Naive B cell (primary cell): ENCODE data around the gene CEP19. TPM values are rescaled to one million over a fixed set of nuclear protein-coding genes. Genes with fewer than 3 reads are reported as not detected.

Source experiments
- ATAC-seq, 2 donors: fragments of 150-1000 bp; cut with Tn5 transposase; 2 replicates each; pipeline ENCODE4 v1.10.0; 2021; ENCODE audit warnings: low read depth in 2 of 2, mild to moderate bottlenecking in 2 of 2, moderate library complexity in 2 of 2
- DNase-seq: peaks from one replicate; pipeline ENCODE4 v3.0.0; 2022
- H3K27ac Mint-ChIP-seq, 6 donors: one replicate each; pipeline ENCODE4 v1.8.0; 2020 to 2022; ENCODE audit warnings: mild to moderate bottlenecking in 6 of 6, mixed read lengths in 6 of 6, moderate library complexity in 5 of 6, inconsistent platforms in 2 of 6
- H3K27me3 Mint-ChIP-seq, 3 donors: one replicate each; pipeline ENCODE4 v1.8.0; 2021 to 2022; ENCODE audit warnings: mixed read lengths in 3 of 3, mild to moderate bottlenecking in 1 of 3
- H3K36me3 Mint-ChIP-seq, 2 donors: one replicate each; pipeline ENCODE4 v1.8.0; 2020 to 2022; ENCODE audit warnings: mixed read lengths in 2 of 2, inconsistent platforms in 1 of 2, mild to moderate bottlenecking in 1 of 2
- H3K4me1 Mint-ChIP-seq, 3 donors: one replicate each; pipeline ENCODE4 v1.8.0; 2020 to 2022; ENCODE audit warnings: mixed read lengths in 3 of 3, inconsistent platforms in 1 of 3, mild to moderate bottlenecking in 1 of 3, moderate library complexity in 1 of 3
- H3K4me3 Mint-ChIP-seq, 8 donors: one replicate each; pipeline ENCODE4 v1.8.0; 2020 to 2022; ENCODE audit warnings: mild to moderate bottlenecking in 8 of 8, mixed read lengths in 8 of 8, moderate library complexity in 8 of 8, inconsistent platforms in 2 of 8
- H3K9me3 Mint-ChIP-seq, 7 donors: one replicate each; pipeline ENCODE4 v1.8.0; 2020 to 2022; ENCODE audit warnings: mixed read lengths in 7 of 7, mild to moderate bottlenecking in 5 of 7, inconsistent platforms in 2 of 7, moderate library complexity in 1 of 7
- polyA plus RNA-seq, 6 donors: library from polyadenylated mRNA; unstranded; fragments of 300-500 nt; fragmentation: Illumina TruSeq; gene quantifications; one replicate each; pipeline ENCODE4 v1.2.3, GENCODE V29; 2021; ENCODE audit warnings: low read depth in 6 of 6

The CEP19 gene
- polyA plus RNA-seq, 6 donors from 2014 or later = 1.5 to 5.4 (median 3.0) TPM; not detected in 1

GRCh38 chr3:196670339-196670738 lies 41.7 kb downstream of the CEP19 start:
- Mint-ChIP-seq H3K27ac (peak overlapping the region; percentile 52 to 96 (median 90)), H3K4me1 (peaks cover 30 to 58% (median 54%) of the 10 kb centered on the region in 3 donors), H3K4me3 (peak overlapping the region; percentile 53 to 94 (median 89)), H3K9me3 (no peaks in the 10 kb centered on the region), H3K27me3 (no peaks in the 10 kb centered on the region), H3K36me3 (no peaks in the 10 kb centered on the region)
- DNase-seq (peak; percentile 28), ATAC-seq (peak; percentile 76 to 80)

- Mint-ChIP-seq H3K9me3 (no peaks in the 10 kb centered on the region), H3K4me1 (peaks cover 30 to 58% (median 49%) of the 10 kb centered on the region in 3 donors), H3K27me3 (no peaks in the 10 kb centered on the region), H3K4me3 (peak overlapping the region in 1 of 8 donors; percentile 35), H3K36me3 (no peaks in the 10 kb centered on the region), H3K27ac (peak overlapping the region in 5 of 6 donors; percentile 41 to 95 (median 71))
- no peak for DNase-seq
- ATAC-seq = no peak
These were observed 44.8 kb downstream of the CEP19 start for GRCh38 chr3:196667056-196667825.

DNA sequence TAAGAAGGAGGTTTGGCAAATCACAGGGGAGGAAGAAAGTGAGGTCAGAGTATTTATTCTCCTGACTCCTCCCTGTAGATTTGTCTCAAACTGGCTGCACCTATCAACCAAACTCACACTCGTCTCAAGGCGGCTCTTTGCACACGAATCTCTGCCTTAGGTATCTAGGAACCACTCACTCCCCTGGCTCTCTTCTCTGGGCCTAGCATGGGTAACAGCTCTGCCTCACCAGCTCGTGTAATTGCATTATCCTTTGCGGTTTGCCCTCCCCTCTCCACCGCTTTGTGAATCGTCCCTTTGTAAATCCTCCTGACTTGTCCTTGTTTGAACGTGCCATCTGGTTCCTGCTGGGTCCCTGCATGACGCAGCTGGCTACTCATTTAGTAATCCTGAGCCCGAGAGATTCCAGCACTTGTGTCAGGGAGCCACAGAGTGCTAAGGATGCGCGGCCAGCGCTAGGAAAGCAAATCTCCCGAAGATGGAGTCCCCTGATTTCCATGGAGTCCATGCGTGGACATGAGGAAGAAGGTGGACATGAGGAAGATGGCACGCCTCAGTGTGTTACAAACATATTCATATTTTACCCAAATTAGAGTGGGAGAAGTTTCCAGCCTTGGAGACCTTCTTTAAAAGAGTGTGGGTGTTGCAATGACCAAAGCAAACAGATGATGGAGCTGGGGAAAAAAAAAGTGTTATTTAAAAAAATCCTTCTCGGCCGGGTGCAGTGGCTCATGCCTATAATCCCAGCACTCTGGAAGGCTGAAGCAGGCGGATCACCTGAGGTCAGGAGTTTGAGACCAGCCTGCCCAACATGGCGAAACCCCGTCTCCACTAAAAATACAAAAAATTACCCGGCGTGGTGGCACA lies 45.8 kb downstream of the CEP19 start:
- Mint-ChIP-seq H3K27me3 (no peaks in the 10 kb centered on the region), H3K4me3 (peak overlapping the region in 1 of 8 donors; percentile 37), H3K4me1 (peaks cover 25 to 51% (median 43%) of the 10 kb centered on the region in 3 donors), H3K9me3 (no peaks in the 10 kb centered on the region), H3K36me3 (no peaks in the 10 kb centered on the region), H3K27ac (peak overlapping the region in 5 of 6 donors; percentile 26 to 76 (median 58))
- DNase-seq (no peak), ATAC-seq (no peak)

- H3K4me3 Mint-ChIP-seq = no peak overlapping the region
- H3K9me3 Mint-ChIP-seq = no peaks in the 10 kb centered on the region
- no peaks in the 10 kb centered on the region for H3K36me3 Mint-ChIP-seq
- peaks cover 5 to 20% (median 10%) of the 10 kb centered on the region in 3 donors for H3K4me1 Mint-ChIP-seq
- ATAC-seq (no peak), DNase-seq (no peak)
- H3K27ac Mint-ChIP-seq = peak overlapping the region in 2 of 6 donors; percentile 39 to 42
- H3K27me3 Mint-ChIP-seq = no peaks in the 10 kb centered on the region
These were observed 49.1 kb downstream of the CEP19 start for GRCh38 chr3:196662711-196663571.

DNA sequence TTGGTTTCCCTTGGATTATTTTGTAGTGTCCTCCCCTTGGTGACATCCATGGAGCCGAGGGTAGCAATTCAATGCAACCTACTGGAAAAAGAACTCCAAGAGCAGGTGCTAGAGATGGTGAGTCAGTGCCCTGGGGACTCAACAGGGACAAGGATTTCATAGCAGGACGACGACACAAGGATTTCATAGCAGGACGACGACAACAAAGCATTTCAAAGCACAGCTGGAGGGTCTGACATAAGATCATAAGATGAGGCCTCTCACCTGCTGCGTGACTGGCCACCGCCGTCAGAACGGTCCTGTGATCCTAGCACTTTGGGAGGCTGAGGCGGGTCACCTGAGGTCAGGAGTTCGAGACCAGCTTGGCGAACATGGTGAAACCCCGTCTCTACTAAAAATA lies 50.0 kb downstream of the CEP19 start:
- Mint-ChIP-seq H3K4me3 (peak overlapping the region in 1 of 8 donors; percentile 15), H3K9me3 (no peaks in the 10 kb centered on the region), H3K36me3 (no peaks in the 10 kb centered on the region), H3K27ac (peak overlapping the region in 2 of 6 donors; percentile 30 to 39), H3K27me3 (no peaks in the 10 kb centered on the region), H3K4me1 (peaks cover 4 to 11% (median 8%) of the 10 kb centered on the region in 3 donors)
- ATAC-seq (no peak), DNase-seq (no peak)

DNA sequence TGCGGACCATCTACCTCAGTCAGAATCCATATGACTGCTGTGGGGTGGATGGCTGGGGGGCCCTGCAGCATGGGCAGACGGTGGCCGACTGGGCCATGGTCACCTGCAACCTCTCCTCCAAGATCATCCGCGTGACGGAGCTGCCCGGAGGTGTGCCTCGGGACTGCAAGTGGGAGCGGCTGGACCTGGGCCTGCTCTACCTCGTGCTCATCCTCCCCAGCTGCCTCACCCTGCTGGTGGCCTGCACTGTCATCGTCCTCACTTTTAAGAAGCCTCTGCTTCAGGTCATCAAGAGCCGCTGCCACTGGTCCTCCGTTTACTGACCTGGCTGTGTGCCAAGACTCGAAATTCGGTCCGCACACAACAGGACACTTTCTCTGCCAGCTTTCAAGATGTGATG lies 50.6 kb downstream of the CEP19 start:
- peaks cover 4 to 8% (median 7%) of the 10 kb centered on the region in 3 donors for H3K4me1 Mint-ChIP-seq
- H3K27me3 Mint-ChIP-seq = no peaks in the 10 kb centered on the region
- no peaks in the 10 kb centered on the region for H3K36me3 Mint-ChIP-seq
- ATAC-seq (no peak), DNase-seq (no peak)
- no peak overlapping the region for H3K4me3 Mint-ChIP-seq
- H3K27ac Mint-ChIP-seq = peak overlapping the region in 2 of 6 donors; percentile 12 to 74
- H3K9me3 Mint-ChIP-seq = no peaks in the 10 kb centered on the region

DNA sequence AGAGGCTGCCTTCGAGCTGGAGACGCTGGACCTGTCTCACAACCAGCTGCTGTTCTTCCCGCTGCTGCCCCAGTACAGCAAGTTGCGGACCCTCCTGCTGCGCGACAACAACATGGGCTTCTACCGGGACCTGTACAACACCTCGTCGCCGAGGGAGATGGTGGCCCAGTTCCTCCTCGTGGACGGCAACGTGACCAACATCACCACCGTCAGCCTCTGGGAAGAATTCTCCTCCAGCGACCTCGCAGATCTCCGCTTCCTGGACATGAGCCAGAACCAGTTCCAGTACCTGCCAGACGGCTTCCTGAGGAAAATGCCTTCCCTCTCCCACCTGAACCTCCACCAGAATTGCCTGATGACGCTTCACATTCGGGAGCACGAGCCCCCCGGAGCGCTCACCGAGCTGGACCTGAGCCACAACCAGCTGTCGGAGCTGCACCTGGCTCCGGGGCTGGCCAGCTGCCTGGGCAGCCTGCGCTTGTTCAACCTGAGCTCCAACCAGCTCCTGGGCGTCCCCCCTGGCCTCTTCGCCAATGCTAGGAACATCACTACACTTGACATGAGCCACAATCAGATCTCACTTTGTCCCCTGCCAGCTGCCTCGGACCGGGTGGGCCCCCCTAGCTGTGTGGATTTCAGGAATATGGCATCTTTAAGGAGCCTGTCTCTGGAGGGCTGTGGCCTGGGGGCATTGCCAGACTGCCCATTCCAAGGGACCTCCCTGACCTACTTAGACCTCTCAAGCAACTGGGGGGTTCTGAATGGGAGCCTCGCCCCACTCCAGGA lies 51.5 kb downstream of the CEP19 start:
- Mint-ChIP-seq H3K36me3 (no peaks in the 10 kb centered on the region), H3K27me3 (no peaks in the 10 kb centered on the region), H3K4me3 (no peak overlapping the region), H3K27ac (peak overlapping the region in 2 of 6 donors; percentile 32 to 47), H3K9me3 (no peaks in the 10 kb centered on the region), H3K4me1 (peaks cover 0 to 4% (median 0%) of the 10 kb centered on the region in 3 donors)
- DNase-seq (no peak), ATAC-seq (no peak)

DNA sequence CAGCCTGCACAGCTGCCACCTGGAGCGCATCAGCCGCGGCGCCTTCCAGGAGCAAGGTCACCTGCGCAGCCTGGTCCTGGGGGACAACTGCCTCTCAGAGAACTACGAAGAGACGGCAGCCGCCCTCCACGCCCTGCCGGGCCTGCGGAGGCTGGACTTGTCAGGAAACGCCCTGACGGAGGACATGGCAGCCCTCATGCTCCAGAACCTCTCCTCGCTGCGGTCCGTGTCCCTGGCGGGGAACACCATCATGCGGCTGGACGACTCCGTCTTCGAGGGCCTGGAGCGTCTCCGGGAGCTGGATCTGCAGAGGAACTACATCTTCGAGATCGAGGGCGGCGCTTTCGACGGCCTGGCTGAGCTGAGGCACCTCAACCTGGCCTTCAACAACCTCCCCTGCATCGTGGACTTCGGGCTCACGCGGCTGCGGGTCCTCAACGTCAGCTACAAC lies 52.1 kb downstream of the CEP19 start:
- H3K27ac Mint-ChIP-seq = peak overlapping the region in 1 of 6 donors; percentile 36
- DNase-seq = no peak
- H3K4me1 Mint-ChIP-seq = peaks cover 0 to 6% (median 0%) of the 10 kb centered on the region in 3 donors
- no peak overlapping the region for H3K4me3 Mint-ChIP-seq
- H3K9me3 Mint-ChIP-seq = no peaks in the 10 kb centered on the region
- ATAC-seq = no peak
- no peaks in the 10 kb centered on the region for H3K36me3 Mint-ChIP-seq
- no peaks in the 10 kb centered on the region for H3K27me3 Mint-ChIP-seq

Other genes starting within 250 kb of the CEP19 start
- 10 to 100 TPM in 1 of 6 donors, 1 to 10 TPM in 5; 4.4 to 12.8 (median 7.8) TPM for gene RNF168, start 208.5 kb downstream of the CEP19 start, polyA plus RNA-seq
- gene SMCO1, start 196.9 kb downstream of the CEP19 start, polyA plus RNA-seq = not detected
- 10 to 100 TPM; 11.9 to 22.7 (median 16.0) TPM for gene WDR53, start 143.7 kb downstream of the CEP19 start, polyA plus RNA-seq
- gene FBXO45, start 143.6 kb downstream of the CEP19 start, polyA plus RNA-seq = 1 to 10 TPM; 2.5 to 4.1 (median 2.8) TPM
- 10 to 100 TPM in 2 of 6 donors, 1 to 10 TPM in 4; 1.2 to 11.8 (median 4.9) TPM for gene NRROS, start 72.6 kb downstream of the CEP19 start, polyA plus RNA-seq
- gene PIGX, start 127 bp upstream of the CEP19 start, polyA plus RNA-seq = 10 to 100 TPM; 17.6 to 30.6 (median 27.5) TPM
- gene PAK2, start 27.6 kb upstream of the CEP19 start, polyA plus RNA-seq = 10 to 100 TPM; 37.4 to 47.7 (median 41.8) TPM
- 10 to 100 TPM in 4 of 6 donors, 1 to 10 TPM in 2; 4.3 to 15.4 (median 13.4) TPM for gene SENP5, start 155.7 kb upstream of the CEP19 start, polyA plus RNA-seq
- 10 to 100 TPM; 35.9 to 75.6 (median 62.9) TPM for gene NCBP2, start 230.3 kb upstream of the CEP19 start, polyA plus RNA-seq